PFSK-1 (cell line): ENCODE measurements around the gene IL1RN.

Experiments
- POLR2AphosphoS5 ChIP-seq: IDR thresholded peaks from 2 replicates; pipeline ENCODE4 v1.6.1; 2012; ENCODE audit warnings: low read depth, mild to moderate bottlenecking, control low read depth, low read length, moderate library complexity
- TF ChIP-seq, protein P1 (sequence below), 2 experiments: IDR thresholded peaks; 2 replicates each; pipeline versions ENCODE4 v1.6.1 to v1.8.0; 2011 to 2012; ENCODE audit warnings: low read depth in 2 of 2, low read length in 2 of 2, control low read depth in 1 of 2, inconsistent platforms in 1 of 2, mild to moderate bottlenecking in 1 of 2, moderate library complexity in 1 of 2; ENCODE audit not compliant: insufficient read depth in 1 of 2

DNA sequence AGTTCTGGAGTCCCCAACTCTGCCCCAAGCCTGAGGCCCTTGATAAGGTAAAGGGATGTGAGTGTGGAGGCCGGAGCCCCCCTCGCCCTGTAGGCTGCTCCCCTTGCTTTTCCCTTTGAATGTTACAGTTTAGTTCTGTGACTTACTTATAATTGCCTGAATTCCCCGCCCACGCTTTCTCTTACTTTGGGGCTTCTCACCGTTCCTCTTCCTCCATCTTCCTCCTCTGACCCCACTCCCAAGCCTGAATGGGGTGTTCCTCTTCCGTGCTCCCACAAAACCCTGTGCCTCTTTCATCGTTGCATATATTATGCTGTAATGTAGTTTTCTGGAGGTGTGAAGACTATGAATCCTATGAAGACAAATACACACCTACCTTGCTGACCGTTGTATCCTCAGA lies 15.0 kb upstream of the IL1RN start:
- no peak for TF ChIP-seq POLR2AphosphoS5
- TF ChIP-seq, protein P1, sequence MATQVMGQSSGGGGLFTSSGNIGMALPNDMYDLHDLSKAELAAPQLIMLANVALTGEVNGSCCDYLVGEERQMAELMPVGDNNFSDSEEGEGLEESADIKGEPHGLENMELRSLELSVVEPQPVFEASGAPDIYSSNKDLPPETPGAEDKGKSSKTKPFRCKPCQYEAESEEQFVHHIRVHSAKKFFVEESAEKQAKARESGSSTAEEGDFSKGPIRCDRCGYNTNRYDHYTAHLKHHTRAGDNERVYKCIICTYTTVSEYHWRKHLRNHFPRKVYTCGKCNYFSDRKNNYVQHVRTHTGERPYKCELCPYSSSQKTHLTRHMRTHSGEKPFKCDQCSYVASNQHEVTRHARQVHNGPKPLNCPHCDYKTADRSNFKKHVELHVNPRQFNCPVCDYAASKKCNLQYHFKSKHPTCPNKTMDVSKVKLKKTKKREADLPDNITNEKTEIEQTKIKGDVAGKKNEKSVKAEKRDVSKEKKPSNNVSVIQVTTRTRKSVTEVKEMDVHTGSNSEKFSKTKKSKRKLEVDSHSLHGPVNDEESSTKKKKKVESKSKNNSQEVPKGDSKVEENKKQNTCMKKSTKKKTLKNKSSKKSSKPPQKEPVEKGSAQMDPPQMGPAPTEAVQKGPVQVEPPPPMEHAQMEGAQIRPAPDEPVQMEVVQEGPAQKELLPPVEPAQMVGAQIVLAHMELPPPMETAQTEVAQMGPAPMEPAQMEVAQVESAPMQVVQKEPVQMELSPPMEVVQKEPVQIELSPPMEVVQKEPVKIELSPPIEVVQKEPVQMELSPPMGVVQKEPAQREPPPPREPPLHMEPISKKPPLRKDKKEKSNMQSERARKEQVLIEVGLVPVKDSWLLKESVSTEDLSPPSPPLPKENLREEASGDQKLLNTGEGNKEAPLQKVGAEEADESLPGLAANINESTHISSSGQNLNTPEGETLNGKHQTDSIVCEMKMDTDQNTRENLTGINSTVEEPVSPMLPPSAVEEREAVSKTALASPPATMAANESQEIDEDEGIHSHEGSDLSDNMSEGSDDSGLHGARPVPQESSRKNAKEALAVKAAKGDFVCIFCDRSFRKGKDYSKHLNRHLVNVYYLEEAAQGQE (IDR thresholded peaks at IDR 0.05; ENCODE audit: insufficient read depth in 1 of 2, low read depth in 2 of 2, low read length in 2 of 2): no peak
